Endometrial microvascular endothelial cells (primary cell): ENCODE measurements around the gene PHACTR3. TPM values are rescaled to one million over a fixed set of nuclear protein-coding genes. Genes with fewer than 3 reads are reported as not detected.

Experiments used
- in situ Hi-C: cut with HindIII; loops from 2 replicates; pipeline ENCODE4 v1.10.0; 2017; ENCODE audit warnings: low sequenced_read_pairs, low pct_unique_long_range_greater_than_20kb; ENCODE audit errors: inconsistent ontology term
- total RNA-seq: library from RNA; depleted of rRNA; stranded (reverse); fragments of >200 nt; gene quantifications from one replicate; pipeline ENCODE4 v1.2.3, GENCODE V29; 2015; ENCODE audit errors: inconsistent ontology term

The PHACTR3 gene
- total RNA-seq, 1 donor from 2014 or later: not detected

DNA sequence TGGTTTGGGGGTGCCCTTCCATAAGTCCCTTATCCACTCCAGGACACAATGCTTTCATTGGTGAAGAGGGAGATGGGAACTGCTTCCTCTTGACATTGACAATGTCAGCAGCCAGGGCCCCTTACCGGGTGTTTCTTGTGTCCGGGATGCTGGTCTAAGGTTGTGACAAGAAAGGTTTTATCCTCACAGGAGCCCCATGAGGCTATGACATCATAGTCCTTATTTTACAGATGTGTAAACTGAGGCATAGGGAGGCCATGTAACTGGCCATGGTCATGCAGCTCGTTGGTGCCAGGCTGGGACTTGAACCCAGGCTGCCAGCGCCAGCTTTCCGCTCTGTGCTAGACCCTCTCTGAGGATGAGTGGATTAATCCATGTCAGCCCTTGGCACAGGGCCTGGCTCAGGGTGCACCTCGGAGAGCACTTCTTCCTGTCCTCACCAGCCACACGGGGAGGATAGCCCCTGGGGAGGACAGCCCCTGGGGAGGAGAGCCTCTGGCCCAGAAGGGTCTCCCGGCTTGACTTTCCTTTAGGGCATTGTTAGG, 171.8 kb downstream of the PHACTR3 start:
- in situ Hi-C loops: no loop called here

- in situ Hi-C loops: no loop called here
Measured at GRCh38 chr20:59776626-59777330, 172.4 kb downstream of the PHACTR3 start.

DNA sequence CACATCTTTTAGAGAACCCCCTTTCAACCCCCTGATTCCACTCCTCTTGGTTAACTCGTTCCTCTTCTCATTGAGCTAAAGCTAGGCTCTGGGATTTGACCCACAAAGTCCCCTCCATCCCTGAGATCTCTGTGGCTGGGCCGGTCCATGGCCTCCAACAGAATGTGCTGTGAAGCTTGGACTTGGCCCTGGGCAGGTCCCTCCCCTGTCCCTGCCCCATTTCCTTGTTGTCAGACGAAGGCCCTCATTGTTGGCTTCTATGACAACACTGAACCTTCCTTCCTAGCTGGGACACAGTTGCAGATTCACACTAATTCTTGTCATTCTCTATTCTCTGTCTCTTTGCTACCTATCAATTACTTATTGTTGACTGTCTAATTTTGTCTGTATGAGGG, 173.0 kb downstream of the PHACTR3 start:
- in situ Hi-C loops: no loop called here

GRCh38 chr20:59777814-59778575, 173.7 kb downstream of the PHACTR3 start:
- in situ Hi-C loops: no loop called here

GRCh38 chr20:59778615-59779200, 174.4 kb downstream of the PHACTR3 start:
- in situ Hi-C loops: no loop called here

DNA sequence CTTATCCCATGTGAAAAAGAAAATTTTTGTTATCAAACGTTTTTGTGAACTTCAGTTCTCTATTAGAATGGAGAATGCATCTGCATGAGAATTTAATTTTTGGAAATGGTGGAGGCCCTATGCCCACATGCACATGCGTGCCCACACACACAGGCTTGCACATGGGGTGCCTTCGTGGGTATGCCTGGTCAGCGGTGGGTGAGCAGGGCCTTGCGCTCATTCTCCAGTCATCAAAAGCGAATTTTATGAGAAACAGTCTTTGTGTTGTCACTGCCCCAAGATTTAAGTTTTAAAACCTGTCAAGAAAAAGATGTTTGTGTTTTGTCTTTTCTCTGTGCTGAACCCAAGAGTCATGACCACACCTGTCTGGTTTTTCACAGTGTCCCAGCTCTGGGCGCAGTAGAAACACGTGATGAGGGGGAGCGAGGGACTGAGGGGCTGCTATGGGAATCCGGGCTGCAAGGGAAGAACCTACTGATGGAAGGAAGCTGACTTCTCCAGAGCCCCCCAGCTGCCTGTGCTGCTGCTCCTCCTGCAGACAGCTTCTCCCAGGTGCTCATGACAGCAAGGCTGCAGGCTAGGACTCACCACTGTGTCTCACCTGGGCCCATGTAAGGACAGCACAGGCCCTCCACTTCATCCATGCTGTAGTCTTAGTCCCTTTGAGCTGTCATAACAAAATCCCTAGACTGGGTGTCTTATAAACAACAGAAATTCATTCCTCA, 175.5 kb downstream of the PHACTR3 start:
- in situ Hi-C loops: no loop called here

DNA sequence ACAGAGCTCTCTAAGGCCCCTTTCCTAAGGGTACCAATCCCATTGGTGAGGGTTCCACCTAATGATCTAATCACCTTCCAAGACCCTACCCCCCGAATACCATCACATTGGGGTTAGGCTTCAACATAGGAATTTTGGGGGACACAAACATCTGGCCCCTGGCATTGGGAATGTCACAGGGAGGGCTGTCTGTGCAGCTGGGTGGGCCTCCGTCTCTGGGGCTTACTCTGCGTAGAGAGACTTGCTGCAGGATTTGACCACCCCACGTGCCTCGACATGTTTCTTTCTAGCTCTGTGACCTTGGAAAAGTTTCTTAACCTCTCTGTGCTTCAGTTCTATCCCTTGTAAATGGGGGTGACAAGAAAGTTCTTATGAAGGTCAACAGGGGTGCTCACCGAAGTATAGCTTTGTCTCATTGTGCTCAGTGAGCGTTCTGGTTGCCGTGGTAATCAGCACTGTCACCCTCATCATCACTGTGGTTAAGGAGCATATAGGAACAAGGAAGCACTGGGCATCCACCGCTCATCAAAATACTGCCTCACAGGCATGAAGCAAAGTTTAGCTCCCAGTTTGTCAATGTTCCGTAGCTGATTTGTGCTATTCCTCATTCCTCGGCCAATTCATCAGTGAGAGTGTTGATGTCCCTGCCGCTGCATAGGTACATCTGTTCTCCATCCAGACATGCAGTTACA, 176.3 kb downstream of the PHACTR3 start:
- in situ Hi-C loops: no loop called here

GRCh38 chr20:59781226-59781625, 176.9 kb downstream of the PHACTR3 start:
- in situ Hi-C loops: no loop called here

- in situ Hi-C loops: no loop called here
Measured at GRCh38 chr20:59782986-59783640, 178.8 kb downstream of the PHACTR3 start.

GRCh38 chr20:59783641-59784010, 179.3 kb downstream of the PHACTR3 start:
- in situ Hi-C loops: no loop called here

DNA sequence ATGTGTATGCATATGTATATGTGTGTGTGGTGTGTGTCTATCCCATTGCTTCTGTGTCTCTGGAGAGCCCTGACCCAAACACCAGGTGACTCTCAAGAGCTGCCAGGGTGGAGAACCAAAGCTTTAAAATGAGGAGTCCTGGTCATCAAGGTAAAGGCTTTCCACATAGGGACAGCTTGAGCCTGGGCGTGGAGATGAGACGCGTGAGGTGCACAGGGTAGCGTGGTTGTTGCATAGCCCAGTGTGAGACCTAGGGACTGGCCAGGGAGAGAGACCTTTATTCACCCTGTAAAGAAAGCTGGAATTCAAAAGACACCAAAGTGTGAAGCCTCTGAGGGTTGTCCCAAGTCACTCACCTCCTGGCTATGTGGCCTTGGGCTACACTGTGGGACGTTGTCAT, 180.0 kb downstream of the PHACTR3 start:
- in situ Hi-C loops: no loop called here

DNA sequence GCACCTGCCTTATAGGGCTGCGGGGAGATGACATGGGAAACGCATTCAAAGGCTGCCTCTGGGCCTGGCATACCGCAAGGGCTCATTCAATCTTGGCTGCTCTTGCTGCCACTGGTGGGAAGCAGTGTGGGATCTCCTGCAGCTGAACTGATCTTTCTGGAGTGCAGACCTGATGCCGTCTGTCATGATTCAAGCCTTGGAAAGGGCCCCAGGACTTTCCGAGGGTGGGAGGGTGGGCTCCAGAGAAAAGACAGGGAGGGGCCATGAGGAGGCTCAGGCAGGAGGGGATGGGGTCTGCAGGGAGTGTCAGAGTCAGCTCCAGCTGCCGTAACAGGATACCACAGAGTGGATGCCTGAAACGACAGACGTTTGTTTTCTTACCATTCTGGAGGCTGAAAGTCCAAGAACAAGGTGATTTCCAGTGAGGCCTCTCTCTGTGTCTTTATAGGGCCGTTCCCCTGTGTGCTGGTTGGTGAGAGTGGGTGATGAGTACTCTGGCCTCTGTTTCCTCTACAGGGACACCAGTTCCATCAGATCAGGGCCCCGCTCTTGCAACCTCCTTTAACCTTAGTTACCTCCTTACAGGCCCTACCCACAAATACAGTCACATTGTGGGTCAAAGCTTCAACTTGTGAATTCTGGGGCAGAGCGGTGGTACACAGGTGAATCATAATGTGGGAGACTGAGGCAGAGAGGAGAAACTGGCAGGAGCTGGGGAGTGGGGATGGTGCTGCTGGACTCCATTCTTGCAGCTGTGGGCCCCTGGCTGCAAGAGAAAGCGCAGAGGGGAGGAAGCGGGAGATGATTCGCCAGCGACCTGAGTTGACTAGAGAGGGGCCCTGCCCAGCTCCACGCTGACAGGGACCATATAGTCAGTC, 180.7 kb downstream of the PHACTR3 start:
- in situ Hi-C loops: no loop called here

DNA sequence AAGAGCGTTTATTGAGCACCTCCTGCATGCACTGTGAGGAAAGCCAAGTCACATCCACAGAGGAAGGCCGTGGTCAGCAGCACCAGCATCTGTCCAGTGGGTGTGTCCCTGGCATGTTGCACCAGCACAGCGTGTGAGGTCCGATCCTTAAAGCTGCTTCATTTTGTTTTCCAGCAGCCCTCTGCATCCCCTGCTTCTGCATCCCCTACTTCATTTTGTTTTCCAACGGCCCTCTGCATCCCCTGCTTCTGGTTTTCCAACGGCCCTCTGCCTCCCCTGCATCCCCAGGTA, 181.3 kb downstream of the PHACTR3 start:
- in situ Hi-C loops: no loop called here

GRCh38 chr20:59785986-59786795, 181.9 kb downstream of the PHACTR3 start:
- in situ Hi-C loops: no loop called here

GRCh38 chr20:59786801-59787537, 182.6 kb downstream of the PHACTR3 start:
- in situ Hi-C loops: no loop called here

- in situ Hi-C loops: no loop called here
Measured at GRCh38 chr20:59787538-59787890, 183.2 kb downstream of the PHACTR3 start.
